Measurements from ENCODE around the gene CHPT1. TPM values are rescaled to one million over a fixed set of nuclear protein-coding genes. Genes with fewer than 3 reads are reported as not detected.

Gene CHPT1
- total RNA-seq, 4 donors from 2014 or later = 47.3 to 130 (median 49.6) TPM

DNA sequence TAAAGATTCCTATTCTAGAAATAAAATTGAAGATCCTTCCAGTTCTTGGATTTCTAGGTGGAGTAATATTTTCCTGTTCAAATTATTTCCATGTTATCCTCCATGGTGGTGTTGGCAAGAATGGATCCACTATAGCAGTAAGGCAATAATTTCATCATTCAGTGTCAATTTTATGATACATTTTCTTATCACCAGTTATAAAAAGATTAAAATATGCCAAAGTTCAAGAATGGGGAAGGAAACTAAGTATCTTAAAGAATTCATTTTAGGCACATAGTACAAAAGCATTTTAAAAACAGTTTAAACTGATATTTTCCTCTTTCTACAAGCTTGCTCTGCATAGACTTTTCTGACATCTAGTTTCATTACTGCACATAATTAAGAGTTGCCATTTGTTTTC lies 22.7 kb downstream of the CHPT1 start:
- peaks cover 0 to 3% (median 0%) of the 10 kb centered on the region in 3 donors for H3K4me1 ChIP-seq
- no peaks in the 10 kb centered on the region for H3K27me3 ChIP-seq
- H3K4me3 ChIP-seq = no peak overlapping the region
- ATAC-seq = no peak
- TF ChIP-seq EP300 (IDR thresholded peaks at IDR 0.05) (no peak), POLR2A (IDR thresholded peaks at IDR 0.05) (no peak), POLR2AphosphoS5 (IDR thresholded peaks at IDR 0.05) (no peak)
- TF ChIP-seq, protein P1, sequence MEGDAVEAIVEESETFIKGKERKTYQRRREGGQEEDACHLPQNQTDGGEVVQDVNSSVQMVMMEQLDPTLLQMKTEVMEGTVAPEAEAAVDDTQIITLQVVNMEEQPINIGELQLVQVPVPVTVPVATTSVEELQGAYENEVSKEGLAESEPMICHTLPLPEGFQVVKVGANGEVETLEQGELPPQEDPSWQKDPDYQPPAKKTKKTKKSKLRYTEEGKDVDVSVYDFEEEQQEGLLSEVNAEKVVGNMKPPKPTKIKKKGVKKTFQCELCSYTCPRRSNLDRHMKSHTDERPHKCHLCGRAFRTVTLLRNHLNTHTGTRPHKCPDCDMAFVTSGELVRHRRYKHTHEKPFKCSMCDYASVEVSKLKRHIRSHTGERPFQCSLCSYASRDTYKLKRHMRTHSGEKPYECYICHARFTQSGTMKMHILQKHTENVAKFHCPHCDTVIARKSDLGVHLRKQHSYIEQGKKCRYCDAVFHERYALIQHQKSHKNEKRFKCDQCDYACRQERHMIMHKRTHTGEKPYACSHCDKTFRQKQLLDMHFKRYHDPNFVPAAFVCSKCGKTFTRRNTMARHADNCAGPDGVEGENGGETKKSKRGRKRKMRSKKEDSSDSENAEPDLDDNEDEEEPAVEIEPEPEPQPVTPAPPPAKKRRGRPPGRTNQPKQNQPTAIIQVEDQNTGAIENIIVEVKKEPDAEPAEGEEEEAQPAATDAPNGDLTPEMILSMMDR (IDR thresholded peaks at IDR 0.05) = no peak
- H3K27ac ChIP-seq = no peak overlapping the region
- H3K9me3 ChIP-seq = no peaks in the 10 kb centered on the region
- peaks cover 0 to 55% of the 10 kb centered on the region in 2 donors for H3K36me3 ChIP-seq

DNA sequence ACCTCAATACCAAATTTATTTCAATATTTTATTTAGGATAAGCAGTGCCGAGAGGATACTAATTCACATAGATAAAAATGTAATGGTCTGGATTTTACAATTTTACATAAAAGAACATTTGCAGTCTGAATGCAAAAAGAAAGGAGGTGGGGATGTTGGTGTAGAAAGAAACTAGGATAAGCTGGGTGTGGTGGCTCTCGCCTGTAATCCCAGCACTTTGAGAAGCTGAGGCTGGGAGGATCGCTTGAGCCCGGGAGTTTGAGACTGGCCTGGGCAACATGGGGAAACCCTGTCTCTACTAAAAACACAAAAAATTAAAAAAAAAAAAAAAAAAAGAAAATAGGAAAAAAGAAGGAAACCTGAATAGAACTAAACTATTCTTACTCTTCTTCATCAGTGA lies 25.0 kb downstream of the CHPT1 start:
- Histone ChIP-seq H3K4me3 (no peak overlapping the region), H3K27me3 (no peaks in the 10 kb centered on the region), H3K36me3 (peaks cover 0 to 75% of the 10 kb centered on the region in 2 donors), H3K27ac (no peak overlapping the region), H3K9me3 (no peaks in the 10 kb centered on the region), H3K4me1 (no peaks in the 10 kb centered on the region)
- no peak for ATAC-seq
- WGBS, 2 donors (ENCODE audit: low coverage in 1 of 2) = 100% methylated on average over 3 to 4 of the region's 4 CpGs
- no peak for TF ChIP-seq POLR2AphosphoS5 (IDR thresholded peaks at IDR 0.05)
- no peak for TF ChIP-seq EP300 (IDR thresholded peaks at IDR 0.05)
- TF ChIP-seq, protein P1 (IDR thresholded peaks at IDR 0.05) = no peak
- TF ChIP-seq POLR2A (IDR thresholded peaks at IDR 0.05) = no peak

DNA sequence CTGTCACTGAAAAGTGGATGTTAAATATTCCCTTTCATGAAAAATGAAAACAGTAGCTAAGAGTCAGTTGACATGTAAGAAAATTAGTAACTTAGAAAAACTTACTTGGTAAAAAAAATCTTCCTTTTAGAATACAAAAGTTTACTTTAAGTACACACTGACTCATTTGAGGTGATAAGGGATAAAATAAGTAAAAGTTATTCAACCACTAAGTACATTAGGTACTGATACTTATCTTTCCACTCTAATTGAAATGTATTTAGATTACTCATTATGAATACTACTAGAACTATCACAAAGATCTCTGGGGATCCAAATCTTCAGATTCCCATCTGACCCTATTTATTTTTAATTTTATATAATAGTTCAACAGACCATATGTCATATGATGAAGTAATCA lies 29.7 kb downstream of the CHPT1 start:
- H3K9me3 ChIP-seq = no peaks in the 10 kb centered on the region
- ATAC-seq = no peak
- TF ChIP-seq EP300 (IDR thresholded peaks at IDR 0.05) = no peak
- TF ChIP-seq POLR2A (IDR thresholded peaks at IDR 0.05) = no peak
- no peak for TF ChIP-seq POLR2AphosphoS5 (IDR thresholded peaks at IDR 0.05)
- TF ChIP-seq, protein P1 (IDR thresholded peaks at IDR 0.05) = no peak
- no peaks in the 10 kb centered on the region for H3K4me1 ChIP-seq
- H3K4me3 ChIP-seq = no peak overlapping the region
- no peak overlapping the region for H3K27ac ChIP-seq
- no peaks in the 10 kb centered on the region for H3K27me3 ChIP-seq
- H3K36me3 ChIP-seq = peaks cover 0 to 92% of the 10 kb centered on the region in 2 donors

GRCh38 chr12:101729842-101730241 lies 32.4 kb downstream of the CHPT1 start:
- peaks cover 0 to 94% of the 10 kb centered on the region in 2 donors for H3K36me3 ChIP-seq
- H3K4me1 ChIP-seq = no peaks in the 10 kb centered on the region
- H3K9me3 ChIP-seq = no peaks in the 10 kb centered on the region
- no peak for TF ChIP-seq EP300 (IDR thresholded peaks at IDR 0.05)
- TF ChIP-seq POLR2AphosphoS5 (IDR thresholded peaks at IDR 0.05) = no peak
- TF ChIP-seq, protein P1 (IDR thresholded peaks at IDR 0.05) = no peak
- no peak for TF ChIP-seq POLR2A (IDR thresholded peaks at IDR 0.05)
- no peak for ATAC-seq
- no peaks in the 10 kb centered on the region for H3K27me3 ChIP-seq
- H3K27ac ChIP-seq = no peak overlapping the region
- no peak overlapping the region for H3K4me3 ChIP-seq

DNA sequence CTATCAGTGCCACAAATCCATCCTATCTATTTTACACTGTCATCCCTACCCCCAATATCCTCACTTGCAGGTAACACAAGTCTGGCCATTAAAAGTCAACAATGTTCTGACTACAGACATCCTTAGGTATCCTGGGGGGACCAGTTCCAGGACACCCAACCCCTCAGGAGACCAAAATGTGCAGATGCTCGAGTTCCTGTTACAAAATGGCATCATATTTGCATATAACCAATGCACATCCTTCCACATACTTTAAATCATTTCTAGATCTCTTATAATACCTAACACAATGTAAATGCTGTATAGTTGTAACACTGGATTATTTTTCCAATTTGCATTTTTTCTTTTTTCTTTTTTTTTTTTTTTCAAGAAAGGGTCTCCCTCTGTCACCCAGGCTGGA lies 34.9 kb downstream of the CHPT1 start:
- peaks cover 0 to 81% of the 10 kb centered on the region in 2 donors for H3K36me3 ChIP-seq
- H3K4me1 ChIP-seq = no peaks in the 10 kb centered on the region
- H3K4me3 ChIP-seq = no peak overlapping the region
- H3K27me3 ChIP-seq = no peaks in the 10 kb centered on the region
- 94 to 100% methylated on average over 1 of the region's 1 CpG for whole genome bisulfite sequencing, 2 donors (ENCODE audit: low coverage in 1 of 2)
- no peak for ATAC-seq
- TF ChIP-seq POLR2A (IDR thresholded peaks at IDR 0.05) (no peak), EP300 (IDR thresholded peaks at IDR 0.05) (no peak), POLR2AphosphoS5 (IDR thresholded peaks at IDR 0.05) (no peak)
- TF ChIP-seq, protein P1 (IDR thresholded peaks at IDR 0.05) = no peak
- no peaks in the 10 kb centered on the region for H3K9me3 ChIP-seq
- no peak overlapping the region for H3K27ac ChIP-seq

Measured in gastroesophageal sphincter (tissue), 4 donors.